Measurements from ENCODE around the gene FSD1. TPM values are rescaled to one million over a fixed set of nuclear protein-coding genes. Genes with fewer than 3 reads are reported as not detected.
"Not testable (repeated sequence)": the region's sequence is repeated elsewhere in the genome, so short reads cannot be mapped to it uniquely, and the experiment has no call there.

FSD1 gene
- total RNA-seq, 2 experiments from 2014 or later, result 0.98 to 1.0 TPM

DNA sequence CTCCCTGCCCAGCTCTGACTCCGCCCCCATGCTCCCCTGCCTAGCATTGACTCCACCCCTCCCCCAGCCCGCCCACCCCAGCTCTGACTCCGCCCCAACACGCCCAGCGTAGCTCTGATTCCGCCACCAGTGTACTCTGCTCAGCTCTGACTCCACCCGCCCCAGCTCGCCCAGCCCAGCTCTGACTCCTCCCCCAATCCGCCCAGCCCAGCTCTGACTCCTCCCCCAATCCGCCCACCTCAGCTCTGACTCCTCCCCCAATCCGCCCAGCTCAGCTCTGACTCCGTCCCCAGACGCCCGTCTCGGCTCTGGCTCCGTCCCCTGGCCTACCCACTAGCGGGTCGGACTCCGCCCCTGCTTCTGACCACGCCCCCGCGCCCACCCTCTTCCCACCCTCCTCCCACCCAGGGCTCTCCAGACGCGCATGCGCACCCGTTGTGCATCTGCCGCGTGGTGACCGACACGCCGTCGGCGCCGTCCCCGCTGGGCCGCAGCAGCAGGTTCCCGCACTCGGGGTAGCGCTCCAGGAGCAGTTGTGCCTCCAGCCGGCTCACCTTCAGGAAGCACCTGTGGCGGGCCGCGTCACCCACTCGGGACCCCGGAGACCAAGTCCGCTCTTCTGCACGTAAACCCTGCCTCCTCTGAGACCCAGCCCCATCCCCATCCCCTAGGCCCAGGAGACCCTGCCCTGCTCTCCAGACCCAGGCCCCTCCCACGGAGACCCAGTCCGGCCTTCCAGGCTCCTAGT lies 24.0 kb downstream of the FSD1 start:
- intact Hi-C loops (cut with DNase I, micrococcal nuclease), result loop anchor here (1.0 to 5.0 kb wide), 4 partner anchors 14 to 144 kb away; partner anchors contain the start of genes HDGFL2 (in 1 of the 2), UBXN6 (in 1 of the 2) and YJU2 (in 1 of the 2)
- Histone ChIP-seq H3K4me1 (ENCODE audit: insufficient read depth, low read length) (peaks cover 31% of the 10 kb centered on the region), H3K4me3 (ENCODE audit: low read length) (peak overlapping the region; percentile 61), H3K9me3 (ENCODE audit: control insufficient read depth in 1 of 2, insufficient read depth in 1 of 2, low read length in 2 of 2) (peaks cover 0 to 8% of the 10 kb centered on the region in 2 experiments), H3K36me3 (ENCODE audit: insufficient read depth, low read length) (no peaks in the 10 kb centered on the region), H3K27ac (ENCODE audit: low read depth in 1 of 2, low read length in 2 of 2) (no peak overlapping the region), H3K27me3 (ENCODE audit: control insufficient read depth in 1 of 2, insufficient read depth in 2 of 2, low read length in 2 of 2) (no peaks in the 10 kb centered on the region)
- Mint-ChIP-seq H3K4me3 (peak overlapping the region; percentile 90), H3K27ac (peak overlapping the region; percentile 86), H3K36me3 (ENCODE audit: low read depth) (peaks cover 4% of the 10 kb centered on the region), H3K9me3 (no peaks in the 10 kb centered on the region), H3K4me1 (ENCODE audit: low read depth) (peaks cover 25% of the 10 kb centered on the region), H3K27me3 (no peaks in the 10 kb centered on the region)
- ATAC-seq (ENCODE audit: poor library complexity) (peak; percentile 83), DNase-seq (peak; percentile 84 to 99 (median 96))
- TF ChIP-seq, protein P1, sequence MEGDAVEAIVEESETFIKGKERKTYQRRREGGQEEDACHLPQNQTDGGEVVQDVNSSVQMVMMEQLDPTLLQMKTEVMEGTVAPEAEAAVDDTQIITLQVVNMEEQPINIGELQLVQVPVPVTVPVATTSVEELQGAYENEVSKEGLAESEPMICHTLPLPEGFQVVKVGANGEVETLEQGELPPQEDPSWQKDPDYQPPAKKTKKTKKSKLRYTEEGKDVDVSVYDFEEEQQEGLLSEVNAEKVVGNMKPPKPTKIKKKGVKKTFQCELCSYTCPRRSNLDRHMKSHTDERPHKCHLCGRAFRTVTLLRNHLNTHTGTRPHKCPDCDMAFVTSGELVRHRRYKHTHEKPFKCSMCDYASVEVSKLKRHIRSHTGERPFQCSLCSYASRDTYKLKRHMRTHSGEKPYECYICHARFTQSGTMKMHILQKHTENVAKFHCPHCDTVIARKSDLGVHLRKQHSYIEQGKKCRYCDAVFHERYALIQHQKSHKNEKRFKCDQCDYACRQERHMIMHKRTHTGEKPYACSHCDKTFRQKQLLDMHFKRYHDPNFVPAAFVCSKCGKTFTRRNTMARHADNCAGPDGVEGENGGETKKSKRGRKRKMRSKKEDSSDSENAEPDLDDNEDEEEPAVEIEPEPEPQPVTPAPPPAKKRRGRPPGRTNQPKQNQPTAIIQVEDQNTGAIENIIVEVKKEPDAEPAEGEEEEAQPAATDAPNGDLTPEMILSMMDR (IDR thresholded peaks at IDR 0.05), result no peak
- CTCF ChIA-PET, result interaction anchor here (0.8 to 1.3 kb wide), 2 partner anchors 42 to 72 kb away, joined by 3 to 5 read pairs; partner anchors contain the start of gene SH3GL1
- POLR2A ChIA-PET, result interaction anchor here (0.6 to 1.3 kb wide), 9 partner anchors 10 to 262 kb away, joined by 3 to 43 read pairs (median 5); partner anchors contain the start of genes CHAF1A, FSD1, HDGFL2 and MPND

- Mint-ChIP-seq H3K27ac (peak overlapping the region; percentile 86), H3K4me1 (ENCODE audit: low read depth) (peaks cover 25% of the 10 kb centered on the region), H3K4me3 (peak overlapping the region; percentile 90)
- POLR2A ChIA-PET, result interaction anchor here (2.1 kb wide), 1 partner anchor 14 kb away, joined by 12 read pairs; the partner anchor contains the start of gene MPND
- H3K27me3 ChIP-seq (ENCODE audit: control insufficient read depth in 1 of 2, insufficient read depth in 2 of 2, low read length in 2 of 2); H3K9me3 Mint-ChIP-seq; CTCF ChIA-PET; H3K36me3 Mint-ChIP-seq (ENCODE audit: low read depth); H3K27ac ChIP-seq (ENCODE audit: low read depth in 1 of 2, low read length in 2 of 2); H3K9me3 ChIP-seq (ENCODE audit: control insufficient read depth in 1 of 2, insufficient read depth in 1 of 2, low read length in 2 of 2); H3K27me3 Mint-ChIP-seq; H3K36me3 ChIP-seq (ENCODE audit: insufficient read depth, low read length); ATAC-seq (ENCODE audit: poor library complexity): not testable (repeated sequence)
- Histone ChIP-seq H3K4me3 (ENCODE audit: low read length) (peak overlapping the region; percentile 61), H3K4me1 (ENCODE audit: insufficient read depth, low read length) (peaks cover 31% of the 10 kb centered on the region)
- DNase-seq, result peak in 6 of 14 experiments; percentile 9 to 62 (median 28)
- intact Hi-C loops (cut with DNase I, micrococcal nuclease), result loop anchor here (1.0 to 5.0 kb wide), 4 partner anchors 13 to 143 kb away; partner anchors contain the start of genes HDGFL2 (in 1 of the 2), UBXN6 (in 1 of the 2) and YJU2 (in 1 of the 2)
Observed at GRCh38 chr19:4328991-4329681, 24.7 kb downstream of the FSD1 start.

DNA sequence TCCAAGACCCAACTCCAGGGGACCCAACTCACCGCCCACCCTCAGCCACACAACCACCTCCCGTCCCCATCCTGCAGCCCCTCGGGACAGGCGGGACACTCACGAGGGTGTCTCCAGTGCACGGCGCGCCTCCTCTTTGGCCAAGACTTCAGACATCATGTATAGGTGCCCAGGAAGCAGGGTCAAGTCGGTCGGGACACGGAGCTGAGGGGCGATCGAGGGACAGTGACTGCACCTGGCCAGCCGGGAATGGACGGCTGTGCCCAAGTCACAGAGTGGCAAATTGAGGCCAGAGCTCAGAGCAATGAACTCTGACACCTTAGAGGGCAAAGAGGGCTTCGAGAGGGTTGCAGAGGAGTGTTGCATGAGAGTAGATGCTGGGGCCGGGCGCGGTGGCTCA lies 25.5 kb downstream of the FSD1 start:
- POLR2A ChIA-PET, result interaction anchor here (2.1 kb wide), 1 partner anchor 13 kb away, joined by 12 read pairs; the partner anchor contains the start of gene MPND
- peak overlapping the region; percentile 30 for H3K27ac Mint-ChIP-seq
- Histone ChIP-seq H3K36me3 (ENCODE audit: insufficient read depth, low read length) (no peaks in the 10 kb centered on the region), H3K27ac (ENCODE audit: low read depth in 1 of 2, low read length in 2 of 2) (no peak overlapping the region), H3K4me3 (ENCODE audit: low read length) (no peak overlapping the region), H3K27me3 (ENCODE audit: control insufficient read depth in 1 of 2, insufficient read depth in 2 of 2, low read length in 2 of 2) (no peaks in the 10 kb centered on the region), H3K4me1 (ENCODE audit: insufficient read depth, low read length) (peaks cover 31% of the 10 kb centered on the region), H3K9me3 (ENCODE audit: control insufficient read depth in 1 of 2, insufficient read depth in 1 of 2, low read length in 2 of 2) (peaks cover 0 to 8% of the 10 kb centered on the region in 2 experiments)
- H3K36me3 Mint-ChIP-seq (ENCODE audit: low read depth), result peaks cover 4% of the 10 kb centered on the region
- intact Hi-C loops (cut with DNase I, micrococcal nuclease), result loop anchor here in 1 of 2 experiments (5.0 kb wide), 3 partner anchors 83 to 142 kb away; partner anchors contain the start of genes HDGFL2, UBXN6 and YJU2
- peaks cover under 1% of the 10 kb centered on the region for H3K9me3 Mint-ChIP-seq
- CTCF ChIA-PET, result no interaction called here
- peaks cover 25% of the 10 kb centered on the region for H3K4me1 Mint-ChIP-seq (ENCODE audit: low read depth)
- TF ChIP-seq, protein P1 (IDR thresholded peaks at IDR 0.05), result no peak
- no peaks in the 10 kb centered on the region for H3K27me3 Mint-ChIP-seq
- ATAC-seq (ENCODE audit: poor library complexity), result no peak
- peak overlapping the region; percentile 34 for H3K4me3 Mint-ChIP-seq
- peak in 1 of 14 experiments; percentile 44 for DNase-seq

Data from CD4-positive, alpha-beta T cell (primary cell).